Activated CD4-positive, alpha-beta T cell treated with anti-CD3 and anti-CD28 coated beads for 36 hours (primary cell): Measurements from ENCODE around the gene MAP3K10. TPM values are rescaled to one million over a fixed set of nuclear protein-coding genes. Genes with fewer than 3 reads are reported as not detected.
A peak's percentile ranks its signal among the peaks of the same experiment; 100 is the strongest.

Experiments used
- ATAC-seq: fragments of 200-7000 bp; cut with Tn5 transposase; one replicate; pipeline ENCODE4 v1.10.0; 2021; ENCODE audit warnings: mild to moderate bottlenecking, moderate library complexity
- CTCF ChIA-PET: fragments of 350-600 bp; sonication (Branson Sonifier 250); formaldehyde crosslinking; loops from one replicate; lab custom pipeline; 2021; ENCODE audit warnings: antibody characterized with exemption; lab: Charles Lee
- POLR2A ChIA-PET: fragments of 350-600 bp; sonication (Branson Sonifier 250); formaldehyde crosslinking; loops from one replicate; lab custom pipeline; 2021; ENCODE audit warnings: antibody characterized with exemption, inconsistent platforms; lab: Charles Lee
- DNase-seq: peaks from one replicate; pipeline ENCODE4 v3.0.0-alpha.2; 2020
- H3K27ac Mint-ChIP-seq: one replicate; pipeline ENCODE4 v1.8.0; 2021; ENCODE audit warnings: mixed read lengths
- H3K27me3 Mint-ChIP-seq: one replicate; pipeline ENCODE4 v1.8.0; 2021; ENCODE audit warnings: mixed read lengths
- H3K36me3 Mint-ChIP-seq: one replicate; pipeline ENCODE4 v1.8.0; 2021; ENCODE audit warnings: low read depth, mixed read lengths
- H3K4me1 Mint-ChIP-seq: one replicate; pipeline ENCODE4 v1.8.0; 2021; ENCODE audit warnings: mixed read lengths
- H3K4me3 Mint-ChIP-seq: one replicate; pipeline ENCODE4 v1.8.0; 2021; ENCODE audit warnings: mild to moderate bottlenecking, moderate library complexity, mixed read lengths
- H3K9me3 Mint-ChIP-seq: one replicate; pipeline ENCODE4 v1.8.0; 2021; ENCODE audit warnings: low read depth, mixed read lengths
- intact Hi-C, 2 experiments: fragments of 100-400 bp; cut with DNase I in 1 of 2; cut with micrococcal nuclease in 1 of 2; formaldehyde crosslinking; loops; one replicate each; pipeline versions ENCODE4 v1.14.2 to v1.15.1; 2022 to 2024; cut with DNase I, micrococcal nuclease
- total RNA-seq, 2 experiments: library from RNA; stranded (reverse); gene quantifications; one replicate each; pipeline ENCODE4 v1.2.3, GENCODE V29; 2021

MAP3K10 gene
- total RNA-seq, 2 experiments from 2014 or later: 8.7 to 10.8 TPM

DNA sequence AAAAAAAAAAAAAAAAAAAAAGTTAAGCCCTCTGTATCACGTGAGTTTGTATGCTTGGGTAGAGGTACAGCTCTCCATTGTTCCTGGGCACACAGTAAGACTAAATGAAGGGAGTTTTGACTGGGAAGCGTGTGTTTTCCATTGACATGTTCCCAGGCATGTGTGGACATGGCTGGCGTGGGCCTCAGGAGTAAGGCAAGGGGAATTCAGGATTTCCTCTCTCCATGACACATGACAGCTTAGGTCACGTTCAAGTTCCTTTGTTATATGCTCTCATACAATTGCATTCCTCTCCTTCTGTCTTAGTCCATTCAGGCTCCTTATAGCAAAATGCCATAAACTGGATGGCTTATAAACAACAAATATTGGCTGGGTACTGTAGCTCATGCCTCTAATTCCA is 17.1 kb upstream of the MAP3K10 start:
- ATAC-seq (no peak), DNase-seq (no peak)
- POLR2A ChIA-PET: no interaction called here
- Mint-ChIP-seq H3K27ac (no peak overlapping the region), H3K4me1 (no peaks in the 10 kb centered on the region), H3K36me3 (no peaks in the 10 kb centered on the region), H3K27me3 (peaks cover 4% of the 10 kb centered on the region), H3K4me3 (no peak overlapping the region), H3K9me3 (no peaks in the 10 kb centered on the region)
- intact Hi-C loops: no loop called here
- CTCF ChIA-PET: interaction anchor here (0.7 kb wide), 1 partner anchor 8 kb away, joined by 4 read pairs; no protein-coding TSS in a partner anchor

DNA sequence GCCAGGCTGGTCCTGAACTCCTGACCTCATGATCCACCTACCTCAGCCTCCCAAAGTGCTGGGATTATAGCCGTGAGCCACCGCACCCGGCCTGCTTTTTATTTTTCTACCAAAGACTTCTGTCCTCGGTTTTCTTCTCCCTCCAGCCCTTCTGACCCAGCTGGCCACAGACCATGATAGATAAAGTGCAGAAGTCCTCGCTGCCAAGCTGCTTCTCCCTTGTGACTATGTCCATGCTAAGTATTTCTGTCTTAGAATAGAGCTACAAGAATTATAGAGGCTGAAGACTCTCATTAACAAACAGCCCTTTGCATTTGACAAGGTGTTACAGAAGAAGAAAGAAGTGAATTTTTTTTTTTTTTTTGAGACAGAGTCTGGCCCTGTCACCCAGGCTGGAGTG is 15.4 kb upstream of the MAP3K10 start:
- intact Hi-C loops: no loop called here
- no peaks in the 10 kb centered on the region for H3K4me1 Mint-ChIP-seq
- POLR2A ChIA-PET: no interaction called here
- DNase-seq (no peak), ATAC-seq (no peak)
- H3K9me3 Mint-ChIP-seq: no peaks in the 10 kb centered on the region
- H3K36me3 Mint-ChIP-seq: no peaks in the 10 kb centered on the region
- no peak overlapping the region for H3K27ac Mint-ChIP-seq
- H3K4me3 Mint-ChIP-seq: no peak overlapping the region
- CTCF ChIA-PET: interaction anchor here (0.7 kb wide), 1 partner anchor 36 kb away, joined by 3 read pairs; no protein-coding TSS in a partner anchor
- H3K27me3 Mint-ChIP-seq: peaks cover 8% of the 10 kb centered on the region

DNA sequence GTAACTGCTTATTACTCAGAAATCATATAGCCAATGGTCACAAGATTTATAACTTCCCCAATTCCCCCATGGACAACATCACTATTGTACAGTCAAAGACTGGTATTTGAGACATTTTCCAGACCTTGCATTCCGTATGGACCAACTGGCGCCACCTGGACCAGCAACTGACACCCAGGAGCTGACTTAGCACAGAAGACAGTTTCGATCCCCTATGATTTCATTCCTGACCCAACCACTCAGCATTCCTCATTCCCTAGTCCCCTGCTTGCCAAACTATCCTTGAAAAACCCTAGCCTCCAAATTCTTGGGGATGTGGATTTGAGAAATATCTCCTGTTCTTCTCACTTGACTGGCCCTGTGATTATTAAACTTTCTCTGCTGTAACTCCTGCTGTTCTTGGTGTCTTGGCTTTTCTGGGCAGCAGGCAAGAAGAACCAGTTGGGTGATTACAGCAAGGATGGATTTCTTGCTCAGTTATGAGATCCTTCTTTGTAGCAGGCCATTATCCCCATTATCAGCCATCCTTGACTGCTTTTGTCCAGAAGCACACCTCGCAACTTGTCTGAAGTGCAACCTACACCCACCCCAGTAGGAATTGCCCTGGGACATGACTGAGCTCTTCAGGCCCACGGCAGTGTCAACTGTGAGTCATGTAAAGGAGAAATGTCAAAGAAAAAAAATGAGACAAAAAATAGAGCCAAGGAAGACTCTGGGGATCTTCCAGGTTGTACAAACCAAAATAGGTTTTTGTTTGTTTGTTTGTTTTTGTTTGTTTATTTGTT is 13.7 kb upstream of the MAP3K10 start:
- intact Hi-C loops: no loop called here
- H3K27me3 Mint-ChIP-seq: peaks cover 8% of the 10 kb centered on the region

DNA sequence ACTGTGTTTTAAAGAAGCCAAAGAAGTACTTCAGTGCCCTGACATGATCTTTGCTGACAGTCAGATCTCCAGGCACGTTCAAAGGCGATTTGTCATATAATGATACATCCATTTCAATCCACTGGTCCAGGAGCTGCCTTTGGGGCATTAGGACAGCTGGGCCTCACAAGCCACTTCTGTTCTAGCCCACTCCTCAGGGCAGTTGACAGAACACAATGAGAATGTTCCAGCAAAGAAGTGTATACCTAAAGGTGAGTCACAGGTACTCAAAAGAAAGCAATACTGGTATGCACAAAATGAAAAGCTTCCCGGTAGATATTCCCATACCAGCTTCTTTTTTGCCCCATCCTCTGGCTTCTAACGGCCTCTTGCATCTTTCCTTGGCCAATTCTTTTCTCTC is 12.5 kb upstream of the MAP3K10 start:
- intact Hi-C loops: no loop called here
- DNase-seq (no peak), ATAC-seq (no peak)
- no peak overlapping the region for H3K27ac Mint-ChIP-seq
- ChIA-PET POLR2A (no interaction called here), CTCF (no interaction called here)
- H3K4me1 Mint-ChIP-seq: no peaks in the 10 kb centered on the region
- H3K4me3 Mint-ChIP-seq: no peak overlapping the region
- no peaks in the 10 kb centered on the region for H3K9me3 Mint-ChIP-seq
- H3K36me3 Mint-ChIP-seq: no peaks in the 10 kb centered on the region
- peaks cover 8% of the 10 kb centered on the region for H3K27me3 Mint-ChIP-seq

More for the DNA sequence above, 13.7 kb upstream of the MAP3K10 start:
- Mint-ChIP-seq H3K4me3 (no peak overlapping the region), H3K9me3 (no peaks in the 10 kb centered on the region), H3K4me1 (no peaks in the 10 kb centered on the region), H3K27ac (no peak overlapping the region), H3K36me3 (no peaks in the 10 kb centered on the region)
- no peak for ATAC-seq
- CTCF ChIA-PET: no interaction called here
- DNase-seq: no peak
- POLR2A ChIA-PET: no interaction called here

DNA sequence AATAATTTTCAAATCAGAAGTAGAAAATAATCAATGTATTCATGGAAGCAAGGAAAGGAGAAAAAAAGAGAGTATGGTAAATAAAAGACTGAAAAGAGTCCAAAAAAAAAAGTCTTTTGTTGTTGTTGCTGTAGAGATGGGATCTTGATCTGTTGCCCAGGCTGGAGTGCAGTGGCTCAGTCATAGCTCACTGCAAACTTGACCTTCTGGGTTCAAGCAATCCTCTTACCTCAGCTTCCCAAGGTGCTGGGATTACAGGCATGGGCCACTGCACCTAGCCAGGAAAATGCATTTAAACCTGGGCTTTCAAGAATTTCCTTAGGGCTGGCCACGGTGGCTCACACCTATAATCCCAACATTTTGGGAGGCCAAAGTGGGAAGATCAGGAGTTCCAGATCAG is 7.0 kb upstream of the MAP3K10 start:
- CTCF ChIA-PET: interaction anchor here (1.0 kb wide), 1 partner anchor 36 kb away, joined by 3 read pairs; no protein-coding TSS in a partner anchor
- H3K27me3 Mint-ChIP-seq: peaks cover 3% of the 10 kb centered on the region

DNA sequence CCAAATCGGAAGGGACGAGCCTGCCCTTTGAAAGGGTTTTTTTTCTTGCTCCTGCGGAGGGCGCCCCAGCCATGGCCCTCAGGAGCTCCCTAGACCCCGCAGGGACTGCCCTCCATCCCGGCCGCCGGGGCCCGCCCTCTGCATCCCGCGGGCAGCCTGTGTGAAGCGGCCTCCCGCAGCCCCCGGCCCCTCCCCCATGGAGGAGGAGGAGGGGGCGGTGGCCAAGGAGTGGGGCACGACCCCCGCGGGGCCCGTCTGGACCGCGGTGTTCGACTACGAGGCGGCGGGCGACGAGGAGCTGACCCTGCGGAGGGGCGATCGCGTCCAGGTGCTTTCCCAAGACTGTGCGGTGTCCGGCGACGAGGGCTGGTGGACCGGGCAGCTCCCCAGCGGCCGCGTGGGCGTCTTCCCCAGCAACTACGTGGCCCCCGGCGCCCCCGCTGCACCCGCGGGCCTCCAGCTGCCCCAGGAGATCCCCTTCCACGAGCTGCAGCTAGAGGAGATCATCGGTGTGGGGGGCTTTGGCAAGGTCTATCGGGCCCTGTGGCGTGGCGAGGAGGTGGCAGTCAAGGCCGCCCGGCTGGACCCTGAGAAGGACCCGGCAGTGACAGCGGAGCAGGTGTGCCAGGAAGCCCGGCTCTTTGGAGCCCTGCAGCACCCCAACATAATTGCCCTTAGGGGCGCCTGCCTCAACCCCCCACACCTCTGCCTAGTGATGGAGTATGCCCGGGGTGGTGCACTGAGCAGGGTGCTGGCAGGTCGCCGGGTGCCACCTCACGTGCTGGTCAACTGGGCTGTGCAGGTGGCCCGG is 815 bp downstream of the MAP3K10 start:
- no peak for ATAC-seq
- intact Hi-C loops: loop anchor here (1.0 to 2.0 kb wide), 14 partner anchors 31 to 711 kb away; partner anchors contain the start of genes AKT2 (in 2 of the 2), C19orf47 (in 1 of the 2), COQ8B (in 1 of the 2) and DYRK1B (in 1 of the 2)
- POLR2A ChIA-PET: no interaction called here
- Mint-ChIP-seq H3K36me3 (no peaks in the 10 kb centered on the region), H3K4me1 (peaks cover 20% of the 10 kb centered on the region), H3K4me3 (peak overlapping the region; percentile 59), H3K9me3 (no peaks in the 10 kb centered on the region), H3K27ac (no peak overlapping the region), H3K27me3 (no peaks in the 10 kb centered on the region)
- DNase-seq: peak; percentile 41
- CTCF ChIA-PET: no interaction called here

More for the DNA sequence above, 7.0 kb upstream of the MAP3K10 start:
- ATAC-seq (no peak), DNase-seq (no peak)
- POLR2A ChIA-PET: interaction anchor here (0.7 kb wide), 1 partner anchor 249 kb away, joined by 3 read pairs; no protein-coding TSS in a partner anchor
- Mint-ChIP-seq H3K9me3 (no peaks in the 10 kb centered on the region), H3K27ac (no peak overlapping the region), H3K4me3 (no peak overlapping the region), H3K36me3 (no peaks in the 10 kb centered on the region), H3K4me1 (no peaks in the 10 kb centered on the region)
- intact Hi-C loops: no loop called here

DNA sequence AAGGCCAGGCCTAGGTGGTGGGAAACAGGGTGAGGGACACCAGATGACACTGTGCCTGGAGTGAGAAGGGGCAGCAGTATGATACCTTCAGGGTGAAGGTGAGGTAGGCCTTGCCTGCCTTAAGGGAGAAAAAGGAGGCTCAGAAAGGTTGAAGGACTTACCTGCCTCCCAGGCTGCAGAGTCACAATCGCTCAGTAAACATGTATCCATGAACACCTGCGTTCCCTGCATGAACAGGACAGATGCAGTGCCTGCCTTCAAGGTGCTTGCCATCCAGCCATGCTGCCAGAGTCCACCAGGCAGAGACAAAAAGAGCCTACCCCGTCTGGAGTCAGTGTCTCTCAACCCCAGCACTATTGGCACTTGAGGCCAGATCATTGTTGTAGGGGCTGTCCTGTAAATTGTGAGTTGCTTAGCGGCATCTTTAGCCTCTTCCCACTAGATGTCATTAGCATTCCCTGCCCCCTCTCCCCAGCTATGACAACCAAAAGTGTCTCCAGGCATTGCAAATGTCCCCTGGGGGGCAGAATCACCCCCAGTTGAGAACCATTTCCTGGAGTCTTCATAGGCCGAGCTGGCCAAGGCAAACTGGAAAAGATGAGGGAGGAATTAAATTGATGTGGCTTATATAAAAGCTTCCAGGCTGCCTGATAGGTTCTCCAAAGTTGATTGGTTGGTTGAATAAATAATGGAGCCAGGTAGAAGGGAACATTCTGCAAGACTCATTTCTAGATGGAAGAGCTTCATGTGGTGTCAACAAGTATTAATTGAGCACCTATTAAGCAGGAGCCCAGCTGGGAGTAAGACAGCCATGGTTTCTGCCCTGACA is 1.7 kb downstream of the MAP3K10 start:
- H3K9me3 Mint-ChIP-seq: no peaks in the 10 kb centered on the region
- H3K27ac Mint-ChIP-seq: no peak overlapping the region
- H3K4me3 Mint-ChIP-seq: peak overlapping the region; percentile 59
- CTCF ChIA-PET: interaction anchor here (0.6 kb wide), 2 partner anchors 112 to 624 kb away, joined by 3 read pairs; no protein-coding TSS in a partner anchor
- DNase-seq (no peak), ATAC-seq (no peak)
- POLR2A ChIA-PET: no interaction called here
- peaks cover 20% of the 10 kb centered on the region for H3K4me1 Mint-ChIP-seq
- H3K36me3 Mint-ChIP-seq: no peaks in the 10 kb centered on the region
- H3K27me3 Mint-ChIP-seq: no peaks in the 10 kb centered on the region
- intact Hi-C loops: no loop called here

DNA sequence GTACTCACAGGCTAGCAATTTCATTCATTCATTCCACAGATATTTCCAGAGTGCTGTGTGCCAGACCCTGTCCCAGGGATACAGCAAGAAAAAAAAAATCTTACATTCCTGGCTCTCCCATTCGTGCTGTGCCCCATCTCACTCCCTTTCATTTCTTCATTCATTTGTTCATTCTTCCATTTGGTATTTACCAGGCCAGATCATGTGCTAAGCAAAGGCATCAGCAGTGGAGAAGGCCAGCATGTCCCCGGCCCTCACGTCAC is 2.3 kb downstream of the MAP3K10 start:
- H3K9me3 Mint-ChIP-seq: no peaks in the 10 kb centered on the region
- H3K27me3 Mint-ChIP-seq: no peaks in the 10 kb centered on the region
- DNase-seq (no peak), ATAC-seq (no peak)
- POLR2A ChIA-PET: no interaction called here
- intact Hi-C loops: no loop called here
- H3K36me3 Mint-ChIP-seq: no peaks in the 10 kb centered on the region
- no peak overlapping the region for H3K27ac Mint-ChIP-seq
- CTCF ChIA-PET: interaction anchor here (0.6 kb wide), 2 partner anchors 112 to 623 kb away, joined by 3 read pairs; no protein-coding TSS in a partner anchor
- no peak overlapping the region for H3K4me3 Mint-ChIP-seq
- peaks cover 20% of the 10 kb centered on the region for H3K4me1 Mint-ChIP-seq

DNA sequence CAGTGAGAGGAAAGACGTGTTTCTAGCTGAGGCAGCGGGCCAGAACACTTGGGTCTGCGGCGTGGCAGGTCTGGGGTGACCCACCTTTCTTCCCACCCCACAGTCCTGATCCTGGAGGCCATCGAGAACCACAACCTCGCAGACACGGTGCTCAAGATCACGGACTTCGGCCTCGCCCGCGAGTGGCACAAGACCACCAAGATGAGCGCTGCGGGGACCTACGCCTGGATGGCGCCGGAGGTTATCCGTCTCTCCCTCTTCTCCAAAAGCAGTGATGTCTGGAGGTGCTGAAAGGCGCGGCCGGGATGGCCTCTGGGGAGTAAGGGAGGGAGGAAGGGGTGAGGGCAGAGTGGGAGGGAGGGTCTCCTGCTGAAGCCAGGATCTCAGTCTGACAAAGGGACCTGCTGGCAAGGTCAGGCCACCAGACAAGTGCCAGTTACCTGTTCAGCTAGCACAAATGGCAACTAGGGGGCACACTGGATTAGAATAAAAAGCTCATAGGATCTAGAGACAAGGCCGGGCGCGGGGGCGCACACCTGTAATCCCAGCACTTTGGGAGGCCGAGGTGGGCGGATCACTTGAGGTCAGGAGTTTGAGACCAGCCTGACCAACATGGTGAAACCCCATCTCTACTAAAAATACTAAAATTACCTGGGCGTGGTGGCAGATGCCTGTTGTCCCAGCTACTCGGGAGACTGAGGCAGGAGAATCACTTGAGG is 7.2 kb downstream of the MAP3K10 start:
- ChIA-PET CTCF (no interaction called here), POLR2A (no interaction called here)
- Mint-ChIP-seq H3K27ac (no peak overlapping the region), H3K4me1 (peaks cover 4% of the 10 kb centered on the region), H3K27me3 (no peaks in the 10 kb centered on the region), H3K4me3 (no peak overlapping the region), H3K36me3 (no peaks in the 10 kb centered on the region), H3K9me3 (no peaks in the 10 kb centered on the region)
- DNase-seq (no peak), ATAC-seq (no peak)
- intact Hi-C loops: no loop called here

DNA sequence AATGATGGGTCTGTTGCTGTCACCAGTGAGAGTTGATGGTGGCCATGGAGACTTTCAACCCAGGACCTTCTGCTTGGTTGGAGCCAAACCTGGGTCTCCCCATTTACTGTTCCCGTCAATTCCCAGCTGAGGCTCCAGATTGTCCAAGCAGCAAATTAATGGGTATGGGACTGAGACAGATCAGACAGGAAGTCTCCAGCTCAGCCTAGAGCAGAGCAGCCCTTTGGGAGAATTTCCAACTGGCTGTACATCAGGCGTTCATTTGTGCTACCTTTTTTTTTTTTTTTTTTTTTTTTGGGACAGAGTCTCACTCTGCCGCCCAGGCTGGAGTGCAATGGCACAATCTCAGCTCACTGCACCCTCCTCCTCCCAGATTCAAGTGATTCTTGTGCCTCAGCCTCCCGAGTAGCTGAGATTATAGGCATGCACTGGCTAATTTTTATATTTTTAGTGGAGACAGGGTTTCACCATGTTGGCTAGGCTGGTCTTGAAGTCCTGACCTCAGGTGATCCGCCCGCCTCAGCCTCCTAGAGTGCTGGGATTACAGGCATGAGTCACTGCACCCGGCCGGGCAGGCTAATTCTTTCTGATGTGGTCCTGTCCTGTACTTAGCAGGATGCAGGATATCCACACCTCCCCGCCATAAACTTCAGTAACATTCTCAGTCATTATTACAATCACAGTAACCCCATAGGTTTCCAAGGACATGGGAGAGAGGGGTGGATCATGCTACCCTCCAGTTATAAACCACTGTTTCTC is 9.3 kb downstream of the MAP3K10 start:
- intact Hi-C loops: no loop called here
- no peak for DNase-seq
- Mint-ChIP-seq H3K4me1 (no peaks in the 10 kb centered on the region), H3K9me3 (no peaks in the 10 kb centered on the region), H3K36me3 (no peaks in the 10 kb centered on the region), H3K4me3 (no peak overlapping the region), H3K27ac (no peak overlapping the region), H3K27me3 (no peaks in the 10 kb centered on the region)
- ChIA-PET POLR2A (no interaction called here), CTCF (interaction anchor here (0.7 kb wide), 1 partner anchor 254 kb away, joined by 3 read pairs; no protein-coding TSS in a partner anchor)
- ATAC-seq: no peak
